ENCODE measurements around the gene CAPN9.

Gene CAPN9

DNA sequence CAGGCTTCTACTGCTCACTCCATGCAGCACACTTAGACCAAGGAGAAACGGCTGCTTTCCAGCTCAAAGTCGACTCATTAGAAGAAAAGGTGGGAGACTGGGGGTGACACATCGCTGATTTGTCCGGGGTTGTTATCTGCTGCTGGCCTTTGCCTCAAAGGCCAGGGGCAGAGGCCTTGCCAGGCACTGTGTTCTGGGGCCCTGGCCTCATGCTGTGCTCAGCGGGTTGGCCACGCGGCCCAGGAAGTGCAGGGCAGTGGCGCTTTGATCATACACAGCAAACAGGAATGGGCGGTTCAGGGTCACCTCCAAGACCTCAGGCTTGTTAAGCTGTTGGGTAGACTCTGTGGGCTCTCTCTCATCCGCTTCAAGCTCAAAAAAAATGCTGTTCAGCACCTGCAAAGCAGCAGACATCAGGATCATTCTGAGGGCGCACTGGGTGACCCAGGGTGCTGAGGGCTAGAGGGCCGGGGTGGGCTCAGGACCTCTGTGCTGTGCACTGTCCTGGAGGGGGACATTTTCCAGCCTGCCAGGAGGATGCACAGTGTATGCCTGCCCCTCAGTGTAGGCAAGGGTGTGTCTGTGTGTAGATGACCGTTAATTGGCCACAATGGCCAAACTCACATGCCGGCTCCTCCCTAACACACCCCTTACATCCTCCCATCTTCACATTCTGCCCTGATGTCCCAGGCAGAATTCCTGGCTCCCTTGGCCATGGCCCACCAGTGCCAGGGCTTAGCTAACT, 44.1 kb upstream of the CAPN9 start:
- Histone ChIP-seq H3K9me2 (replicated peaks; ENCODE audit: control insufficient read depth, low read length) (no peaks in the 10 kb centered on the region), H3K79me2 (ENCODE audit: control insufficient read depth, low read length) (no peaks in the 10 kb centered on the region), H3F3A (ENCODE audit: control insufficient read depth, insufficient read depth) (no peaks in the 10 kb centered on the region), H3K27me3 (ENCODE audit: control insufficient read depth, low read length) (no peaks in the 10 kb centered on the region), H4K20me1 (ENCODE audit: control insufficient read depth, insufficient read depth, low read depth, low read length) (no peaks in the 10 kb centered on the region), H3K4me2 (ENCODE audit: low read length) (no peak overlapping the region), H3K4me3 (ENCODE audit: low read length) (no peak overlapping the region), H3K9me3 (ENCODE audit: control insufficient read depth, insufficient read depth, low read length) (no peaks in the 10 kb centered on the region), H3K36me3 (ENCODE audit: control insufficient read depth, low read length) (no peaks in the 10 kb centered on the region), H3K27ac (ENCODE audit: low read depth, low read length) (no peak overlapping the region), H3K4me1 (ENCODE audit: control insufficient read depth, low read length) (no peaks in the 10 kb centered on the region)
- TF ChIP-seq, protein P1, sequence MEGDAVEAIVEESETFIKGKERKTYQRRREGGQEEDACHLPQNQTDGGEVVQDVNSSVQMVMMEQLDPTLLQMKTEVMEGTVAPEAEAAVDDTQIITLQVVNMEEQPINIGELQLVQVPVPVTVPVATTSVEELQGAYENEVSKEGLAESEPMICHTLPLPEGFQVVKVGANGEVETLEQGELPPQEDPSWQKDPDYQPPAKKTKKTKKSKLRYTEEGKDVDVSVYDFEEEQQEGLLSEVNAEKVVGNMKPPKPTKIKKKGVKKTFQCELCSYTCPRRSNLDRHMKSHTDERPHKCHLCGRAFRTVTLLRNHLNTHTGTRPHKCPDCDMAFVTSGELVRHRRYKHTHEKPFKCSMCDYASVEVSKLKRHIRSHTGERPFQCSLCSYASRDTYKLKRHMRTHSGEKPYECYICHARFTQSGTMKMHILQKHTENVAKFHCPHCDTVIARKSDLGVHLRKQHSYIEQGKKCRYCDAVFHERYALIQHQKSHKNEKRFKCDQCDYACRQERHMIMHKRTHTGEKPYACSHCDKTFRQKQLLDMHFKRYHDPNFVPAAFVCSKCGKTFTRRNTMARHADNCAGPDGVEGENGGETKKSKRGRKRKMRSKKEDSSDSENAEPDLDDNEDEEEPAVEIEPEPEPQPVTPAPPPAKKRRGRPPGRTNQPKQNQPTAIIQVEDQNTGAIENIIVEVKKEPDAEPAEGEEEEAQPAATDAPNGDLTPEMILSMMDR (IDR thresholded peaks at IDR 0.05; ENCODE audit: low read depth, low read length, poor library complexity, severe bottlenecking): no peak
- no peak for TF ChIP-seq EZH2phosphoT487 (IDR thresholded peaks at IDR 0.05; ENCODE audit: borderline replicate concordance, low read length)

DNA sequence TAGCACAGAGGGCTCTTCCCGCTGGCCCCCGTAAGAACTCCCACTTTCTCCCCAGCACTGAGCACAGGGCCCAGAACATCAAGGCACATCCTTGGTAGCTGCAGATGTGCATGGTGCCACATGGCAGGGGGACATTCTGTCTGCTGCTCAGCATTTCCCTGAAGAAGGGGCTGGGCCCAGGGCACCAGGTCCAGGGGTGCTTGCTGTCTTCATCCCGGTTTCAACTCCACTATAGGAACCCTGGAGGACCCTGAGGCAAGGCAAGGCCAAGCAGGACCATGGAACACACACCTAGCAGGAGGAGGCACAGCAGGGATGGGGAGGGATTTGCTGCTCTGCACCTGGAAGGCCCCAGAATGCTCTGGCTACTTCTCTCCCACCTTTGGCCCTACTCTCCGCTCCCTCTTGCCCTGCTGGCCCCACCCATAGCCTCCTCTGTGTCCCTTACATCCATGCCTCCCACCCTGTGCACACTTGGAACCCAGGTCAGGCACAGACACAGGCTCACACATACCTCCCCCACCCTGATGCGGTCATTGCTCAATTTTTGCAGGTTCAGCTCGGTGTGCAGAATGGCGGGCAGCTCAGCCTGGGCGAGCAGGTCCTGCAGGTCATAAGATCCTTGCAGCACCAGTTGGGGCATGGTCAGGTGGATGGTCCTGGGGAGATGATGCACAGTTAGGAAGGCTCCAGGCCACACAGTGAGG, 43.4 kb upstream of the CAPN9 start:
- H3K27me3 ChIP-seq (ENCODE audit: control insufficient read depth, low read length): no peaks in the 10 kb centered on the region
- H3F3A ChIP-seq (ENCODE audit: control insufficient read depth, insufficient read depth): no peaks in the 10 kb centered on the region
- no peaks in the 10 kb centered on the region for H3K79me2 ChIP-seq (ENCODE audit: control insufficient read depth, low read length)
- no peaks in the 10 kb centered on the region for H3K36me3 ChIP-seq (ENCODE audit: control insufficient read depth, low read length)
- H3K4me1 ChIP-seq (ENCODE audit: control insufficient read depth, low read length): no peaks in the 10 kb centered on the region
- no peaks in the 10 kb centered on the region for H3K9me3 ChIP-seq (ENCODE audit: control insufficient read depth, insufficient read depth, low read length)
- H3K9me2 ChIP-seq (replicated peaks; ENCODE audit: control insufficient read depth, low read length): no peaks in the 10 kb centered on the region
- no peak overlapping the region for H3K4me3 ChIP-seq (ENCODE audit: low read length)
- TF ChIP-seq EZH2phosphoT487 (IDR thresholded peaks at IDR 0.05; ENCODE audit: borderline replicate concordance, low read length): no peak
- TF ChIP-seq, protein P1 (IDR thresholded peaks at IDR 0.05; ENCODE audit: low read depth, low read length, poor library complexity, severe bottlenecking): no peak
- H3K27ac ChIP-seq (ENCODE audit: low read depth, low read length): no peak overlapping the region
- no peak overlapping the region for H3K4me2 ChIP-seq (ENCODE audit: low read length)
- no peaks in the 10 kb centered on the region for H4K20me1 ChIP-seq (ENCODE audit: control insufficient read depth, insufficient read depth, low read depth, low read length)

DNA sequence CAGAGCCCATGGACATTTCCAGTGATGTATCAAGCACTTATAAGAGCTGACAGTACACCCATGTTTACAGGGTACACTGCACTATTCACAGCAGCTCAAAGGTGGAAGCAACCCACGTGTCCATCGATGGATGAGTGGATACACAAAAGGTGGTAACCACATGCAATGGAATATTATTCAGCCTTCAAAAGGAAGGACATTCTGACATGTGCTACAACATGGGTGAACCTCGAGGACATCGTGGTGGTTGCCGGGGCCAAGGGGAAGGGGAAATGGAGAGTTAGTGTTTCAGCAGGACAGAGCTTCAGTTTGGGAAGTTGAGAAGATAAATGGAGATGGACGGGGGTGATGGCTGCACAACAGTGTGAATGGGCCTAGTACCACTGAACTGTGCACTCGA, 42.4 kb upstream of the CAPN9 start:
- Histone ChIP-seq H3K4me1 (ENCODE audit: control insufficient read depth, low read length) (no peaks in the 10 kb centered on the region), H3K27ac (ENCODE audit: low read depth, low read length) (no peak overlapping the region), H3K9me3 (ENCODE audit: control insufficient read depth, insufficient read depth, low read length) (no peaks in the 10 kb centered on the region), H3K4me3 (ENCODE audit: low read length) (no peak overlapping the region), H3K79me2 (ENCODE audit: control insufficient read depth, low read length) (no peaks in the 10 kb centered on the region), H4K20me1 (ENCODE audit: control insufficient read depth, insufficient read depth, low read depth, low read length) (no peaks in the 10 kb centered on the region), H3F3A (ENCODE audit: control insufficient read depth, insufficient read depth) (no peaks in the 10 kb centered on the region), H3K4me2 (ENCODE audit: low read length) (no peak overlapping the region), H3K36me3 (ENCODE audit: control insufficient read depth, low read length) (no peaks in the 10 kb centered on the region), H3K27me3 (ENCODE audit: control insufficient read depth, low read length) (no peaks in the 10 kb centered on the region), H3K9me2 (replicated peaks; ENCODE audit: control insufficient read depth, low read length) (no peaks in the 10 kb centered on the region)
- TF ChIP-seq, protein P1 (IDR thresholded peaks at IDR 0.05; ENCODE audit: low read depth, low read length, poor library complexity, severe bottlenecking): no peak
- TF ChIP-seq EZH2phosphoT487 (IDR thresholded peaks at IDR 0.05; ENCODE audit: borderline replicate concordance, low read length): no peak
